HG03108 (cell line): ENCODE data around the gene DNAJC6.
A peak's percentile ranks its signal among the peaks of the same experiment; 100 is the strongest.
"Not testable (repeated sequence)": the region's sequence is repeated elsewhere in the genome, so short reads cannot be mapped to it uniquely, and the experiment has no call there.

Experiments used
- ATAC-seq: cut with Tn5 transposase; IDR thresholded peaks from one replicate; pipeline ENCODE4 v1.9.1; 2021; ENCODE audit warnings: moderate library complexity; ENCODE audit not compliant: unreplicated experiment

The DNAJC6 gene

DNA sequence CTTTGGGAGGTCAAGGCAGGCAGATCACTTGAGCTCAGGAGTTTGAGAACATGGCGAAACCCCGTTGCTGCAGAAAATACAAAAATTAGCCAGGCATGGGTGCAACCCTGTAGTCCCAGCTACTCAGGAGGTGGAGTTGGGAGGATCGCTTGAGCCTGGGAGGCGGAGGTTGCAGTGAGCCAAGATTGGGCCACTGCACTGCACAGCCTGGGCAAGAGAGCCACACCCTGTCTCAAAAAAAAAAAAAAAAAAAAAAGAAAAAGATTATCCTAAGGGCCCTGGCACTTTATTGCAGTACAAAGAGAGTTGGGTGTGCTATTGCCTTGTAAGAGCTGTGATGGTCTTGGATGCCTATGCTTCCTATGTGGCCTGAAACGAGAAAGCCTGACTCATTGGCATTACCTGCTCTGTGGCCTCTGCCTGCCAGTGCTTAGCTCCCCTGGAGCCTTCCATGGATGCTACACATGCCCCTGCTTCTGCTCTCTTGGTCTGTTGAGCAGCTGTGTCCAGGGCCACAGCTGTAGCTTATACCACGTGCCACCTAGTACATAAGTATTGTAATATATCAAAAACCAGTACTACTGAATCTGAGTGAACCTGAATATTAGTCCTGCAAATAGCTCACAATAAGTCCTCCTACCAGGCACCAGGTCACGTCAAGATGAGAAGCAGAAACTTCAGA, 45.8 kb downstream of the DNAJC6 start:
- no peak for ATAC-seq

DNA sequence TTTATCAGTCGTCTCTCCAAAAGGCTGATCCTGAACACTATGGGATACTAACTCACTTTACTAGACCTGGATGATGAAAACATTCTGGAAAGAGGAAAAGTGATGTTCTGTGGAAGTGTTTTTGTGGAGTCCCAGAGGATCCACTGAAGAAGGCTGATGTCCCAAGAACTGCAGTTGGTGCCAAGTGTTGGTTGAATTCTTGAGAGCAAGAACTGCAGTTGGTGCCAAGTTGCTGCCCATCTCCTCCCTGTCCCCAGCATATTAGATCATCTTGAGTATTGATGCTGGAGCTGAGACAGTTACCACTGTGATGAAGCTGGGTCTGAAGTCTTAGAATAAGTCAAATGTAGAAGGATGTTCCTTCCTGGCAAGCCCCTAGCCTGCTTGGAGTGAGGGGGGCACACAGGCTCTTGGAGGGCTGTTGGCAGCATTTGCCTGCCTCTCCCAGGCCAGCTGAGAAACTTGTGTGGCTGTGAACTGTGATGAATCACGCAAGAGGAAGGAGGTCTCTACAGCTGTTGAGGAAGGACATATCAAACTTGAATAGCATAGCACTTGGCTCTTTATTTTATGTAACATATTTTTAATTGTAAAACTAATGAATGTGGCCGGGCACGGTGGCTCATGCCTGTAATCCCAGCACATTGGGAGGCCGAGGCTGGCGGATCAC, 48.1 kb downstream of the DNAJC6 start:
- no peak for ATAC-seq

DNA sequence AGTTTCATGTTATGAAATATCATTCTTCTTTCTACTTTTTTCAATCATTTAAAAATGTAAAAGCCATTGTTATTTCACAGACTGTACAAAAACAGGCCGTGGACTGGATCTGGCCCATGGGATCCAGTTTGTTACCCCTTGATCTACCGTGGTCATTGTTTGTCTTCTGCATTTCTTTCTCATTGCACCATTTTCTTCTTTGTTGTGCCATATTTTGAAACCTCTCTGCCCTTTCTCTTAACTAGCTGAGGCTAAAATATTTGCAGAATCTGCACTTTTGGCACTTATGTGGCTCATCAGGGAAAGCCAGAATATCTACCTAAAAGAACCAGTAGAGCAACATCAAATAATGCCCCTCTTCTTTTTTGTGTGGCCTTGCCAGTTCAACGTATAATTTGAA, 50.5 kb downstream of the DNAJC6 start:
- ATAC-seq = no peak

DNA sequence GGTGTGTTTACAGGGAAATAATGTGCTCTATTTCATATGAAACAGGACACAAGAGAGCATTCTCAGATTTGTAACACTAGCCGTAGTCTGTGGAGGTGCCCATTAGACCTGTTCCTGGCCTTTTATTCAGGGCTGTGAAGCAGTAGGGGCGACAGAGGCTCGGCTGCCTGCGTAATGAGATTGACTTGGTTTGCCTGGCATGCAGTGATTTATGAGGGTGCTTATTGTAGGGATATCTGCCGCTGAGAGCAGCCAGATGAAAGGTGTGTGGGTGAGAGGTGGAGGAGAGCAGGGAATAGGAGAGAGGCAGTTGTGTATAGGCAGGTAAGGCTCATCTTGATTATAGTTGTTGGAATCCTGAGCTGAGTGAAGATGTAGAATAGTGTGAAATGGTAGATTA, 51.3 kb downstream of the DNAJC6 start:
- ATAC-seq = no peak

DNA sequence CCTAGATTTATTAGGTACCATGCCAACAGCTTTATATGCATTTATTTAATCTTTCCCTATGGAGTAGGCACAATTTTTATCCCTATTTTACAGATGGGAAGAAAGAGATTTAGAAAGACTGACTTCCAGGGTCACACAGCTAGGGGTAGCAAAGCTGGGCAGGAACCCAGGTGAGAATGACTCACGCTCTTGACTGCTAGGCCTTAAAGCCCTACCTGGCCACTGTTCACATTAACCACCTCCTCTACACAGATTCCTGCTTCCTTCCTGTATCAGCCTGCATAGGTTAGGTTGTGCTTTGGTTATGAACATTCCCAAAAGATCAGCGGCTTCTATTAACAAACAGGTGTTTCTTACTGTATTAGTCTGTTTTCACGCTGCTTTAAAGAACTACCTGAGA, 53.2 kb downstream of the DNAJC6 start:
- no peak for ATAC-seq

DNA sequence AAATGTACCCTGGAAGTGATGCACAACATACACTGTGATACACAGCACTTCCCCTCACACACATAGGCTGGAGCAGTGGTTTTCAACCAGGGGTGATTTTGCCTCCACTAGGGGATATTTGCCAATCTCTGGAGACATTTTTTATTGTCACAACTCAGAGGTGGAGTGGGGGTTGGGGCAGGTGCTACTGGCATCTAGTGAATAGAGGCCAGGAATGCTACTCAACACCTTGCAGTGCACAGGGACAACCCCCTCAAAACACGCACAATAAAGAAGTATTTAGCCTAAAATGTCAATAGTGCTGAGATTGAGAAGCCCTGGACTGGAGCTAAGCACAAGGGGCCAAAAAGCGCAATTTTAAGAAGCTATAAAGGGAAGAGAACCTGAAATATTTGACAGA, 54.1 kb downstream of the DNAJC6 start:
- no peak for ATAC-seq

DNA sequence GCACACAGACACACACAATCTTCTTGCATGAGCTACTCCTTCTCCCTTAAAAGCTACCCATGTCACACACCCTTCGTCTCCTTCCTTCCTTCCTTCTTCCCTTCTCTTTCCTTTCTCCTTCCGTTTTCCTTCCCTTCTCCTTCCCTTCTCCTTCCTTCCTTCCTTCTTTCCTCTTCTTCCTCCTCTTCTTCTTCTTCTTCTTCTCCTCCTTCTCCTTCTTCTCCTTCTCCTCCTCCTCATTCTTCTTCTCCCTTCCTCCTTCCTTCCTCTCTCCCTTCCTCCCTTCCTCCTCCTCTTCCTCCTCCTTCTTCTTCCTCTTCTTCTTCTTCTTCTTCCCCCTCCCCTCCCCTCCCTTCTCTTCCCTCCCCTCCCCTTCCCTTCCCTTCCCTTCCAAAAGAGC, 59.1 kb downstream of the DNAJC6 start:
- ATAC-seq = no peak

DNA sequence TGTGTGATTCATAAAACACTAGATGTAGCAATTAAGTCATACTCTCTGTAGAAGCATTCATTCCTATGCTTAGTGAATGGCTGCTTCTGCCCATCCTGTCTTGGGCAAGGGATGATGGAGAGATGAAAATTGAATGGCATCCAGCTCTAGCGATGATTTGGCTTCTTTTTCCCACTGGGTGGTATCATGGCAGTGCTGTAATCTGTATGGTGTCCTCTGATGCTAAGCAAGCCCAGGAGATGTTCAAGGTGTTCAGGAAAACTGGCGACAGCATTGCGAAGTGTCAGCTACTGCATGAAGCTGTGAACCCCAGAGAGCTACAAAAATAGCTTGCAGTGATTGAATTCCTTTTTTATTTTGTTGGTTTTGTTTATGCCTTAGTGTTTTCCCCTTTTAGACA, 62.2 kb downstream of the DNAJC6 start:
- ATAC-seq = no peak

DNA sequence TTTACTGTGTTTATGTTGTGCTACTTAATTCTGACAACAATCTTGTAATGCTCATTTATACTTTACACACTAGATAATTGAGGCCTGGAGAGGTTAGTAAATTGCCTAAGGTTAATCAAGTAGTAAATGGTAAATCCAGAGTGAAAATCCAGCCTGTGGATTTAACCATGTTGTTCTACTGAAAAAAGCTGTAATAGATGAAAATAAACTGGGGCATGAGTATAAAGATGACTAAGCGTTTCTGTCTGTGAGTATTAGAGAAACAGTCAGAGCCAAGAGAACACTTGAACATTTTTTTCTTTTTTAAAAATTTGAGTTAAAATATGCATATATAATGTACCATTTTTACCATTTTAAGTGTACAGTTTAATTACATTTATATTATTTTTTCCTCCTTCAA, 63.2 kb downstream of the DNAJC6 start:
- no peak for ATAC-seq

DNA sequence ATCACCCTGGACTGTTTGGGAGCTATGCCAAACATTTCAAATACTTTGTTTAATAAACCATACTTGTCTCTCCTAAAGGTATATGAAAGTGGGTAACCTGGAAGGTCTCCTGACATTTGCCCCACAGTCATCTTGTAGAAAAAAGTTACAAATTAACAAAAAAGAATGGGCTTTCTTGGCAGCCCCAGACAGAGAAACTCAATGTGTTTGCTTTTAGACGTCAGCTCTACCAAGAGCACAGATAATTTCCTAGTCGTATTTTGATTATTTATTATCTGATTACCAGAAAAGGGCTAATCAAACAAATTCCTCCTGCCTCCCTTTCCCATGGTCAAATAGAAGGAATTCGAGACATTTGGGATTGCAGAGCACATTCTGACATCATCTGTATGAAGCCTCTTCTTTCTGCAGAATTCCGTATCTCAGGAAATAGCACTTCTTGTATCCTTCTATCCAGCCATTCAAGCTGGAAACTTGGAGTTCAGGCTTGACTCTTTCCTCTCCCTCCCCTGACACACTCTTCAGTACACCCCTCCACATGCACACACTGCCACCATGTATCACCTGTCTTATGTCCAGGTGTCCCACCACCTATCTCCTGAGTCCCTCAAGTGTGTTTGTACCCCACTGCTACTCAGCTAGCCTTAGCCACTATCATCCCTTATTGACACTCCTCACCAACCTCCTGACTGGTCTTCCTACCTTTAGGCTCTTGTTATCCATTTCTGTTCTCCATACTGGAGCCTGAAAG, 68.3 kb downstream of the DNAJC6 start:
- ATAC-seq = no peak

DNA sequence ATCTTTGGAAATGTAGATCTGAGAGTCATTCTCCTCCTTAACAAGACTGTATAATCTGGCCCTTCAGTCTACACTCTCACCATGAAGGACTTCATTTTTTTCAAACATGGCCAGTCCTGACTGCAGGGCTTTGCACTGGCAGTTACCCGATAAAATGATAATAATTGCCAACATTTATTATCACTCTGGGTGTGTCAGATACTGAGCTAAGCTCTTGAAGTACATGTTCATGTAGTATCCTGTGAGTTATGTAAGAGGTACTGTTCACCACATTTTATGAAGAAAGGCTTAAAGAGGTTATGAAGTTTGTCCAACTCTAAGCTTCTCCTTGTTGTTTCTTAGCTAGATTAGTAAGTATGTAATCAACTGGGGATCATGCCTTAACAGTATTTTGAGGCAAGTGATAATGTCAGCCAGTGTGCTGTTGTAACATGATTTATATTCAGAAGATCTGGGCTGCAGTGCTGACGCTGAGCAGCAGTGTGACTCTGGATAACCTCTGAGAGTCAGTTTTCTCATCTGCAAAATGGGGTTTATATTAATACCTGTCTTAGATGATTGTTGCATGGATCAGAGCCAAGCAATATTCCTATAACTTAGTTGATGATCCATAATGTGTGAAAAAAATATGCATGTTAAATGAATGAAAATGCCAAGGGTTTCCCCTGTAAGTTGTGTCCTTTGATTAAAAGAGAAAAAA, 69.1 kb downstream of the DNAJC6 start:
- ATAC-seq = no peak

DNA sequence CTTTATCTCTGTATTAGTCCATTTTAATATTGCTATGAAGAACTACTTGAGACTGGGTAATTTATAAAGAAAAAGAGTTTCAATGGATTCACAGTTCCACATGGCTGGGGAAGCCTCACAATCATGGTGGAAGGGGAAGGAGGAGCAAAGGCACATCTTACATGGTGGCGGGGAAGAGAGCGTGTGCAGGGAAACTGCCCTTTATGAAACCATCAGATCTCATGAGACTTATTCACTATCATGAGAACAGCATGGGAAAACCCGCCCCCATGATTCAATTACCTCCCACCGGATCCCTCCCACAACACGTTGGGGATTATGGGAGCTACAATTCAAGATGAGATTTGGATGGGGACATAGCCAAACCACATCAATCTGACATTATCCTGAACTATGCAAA, 75.1 kb downstream of the DNAJC6 start:
- ATAC-seq = not testable (repeated sequence)

DNA sequence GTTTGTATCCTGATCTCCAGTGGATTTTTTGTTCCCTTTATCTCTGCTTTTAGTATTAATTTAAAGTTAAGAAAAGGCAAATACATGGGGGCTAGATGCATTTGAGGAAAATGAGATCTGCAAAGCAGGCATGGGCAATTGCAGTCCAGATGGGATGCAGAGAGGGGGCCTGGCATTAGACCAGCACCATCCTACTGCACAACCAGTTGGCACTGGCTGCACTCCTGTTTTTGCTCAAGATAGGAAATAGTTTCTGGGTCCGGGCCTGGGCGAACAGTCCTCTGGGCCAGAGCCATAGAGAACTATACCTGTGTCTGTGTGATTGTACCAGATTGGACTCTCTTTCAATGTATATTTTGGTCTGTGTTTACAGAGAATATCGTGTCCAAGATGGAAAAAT, 77.1 kb downstream of the DNAJC6 start:
- ATAC-seq = no peak

DNA sequence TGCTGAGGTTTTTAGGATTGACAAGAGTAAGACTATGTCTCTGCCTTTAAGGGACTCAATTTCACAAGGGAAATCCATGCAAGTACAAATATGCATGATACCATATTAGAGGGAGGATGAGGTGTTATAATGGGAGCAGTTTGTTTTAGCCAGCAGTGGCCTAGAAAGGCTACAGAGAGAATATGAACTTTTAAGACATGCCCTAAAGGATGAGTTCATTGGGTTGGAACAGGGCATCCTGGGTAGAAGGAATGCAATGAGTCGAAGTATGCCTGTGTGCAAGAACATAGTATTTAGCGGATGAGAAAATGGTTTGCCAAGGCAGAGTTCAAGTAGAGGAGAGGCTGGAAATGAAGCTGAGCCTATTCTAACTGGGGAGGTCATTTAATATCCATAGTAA, 78.5 kb downstream of the DNAJC6 start:
- ATAC-seq = no peak

DNA sequence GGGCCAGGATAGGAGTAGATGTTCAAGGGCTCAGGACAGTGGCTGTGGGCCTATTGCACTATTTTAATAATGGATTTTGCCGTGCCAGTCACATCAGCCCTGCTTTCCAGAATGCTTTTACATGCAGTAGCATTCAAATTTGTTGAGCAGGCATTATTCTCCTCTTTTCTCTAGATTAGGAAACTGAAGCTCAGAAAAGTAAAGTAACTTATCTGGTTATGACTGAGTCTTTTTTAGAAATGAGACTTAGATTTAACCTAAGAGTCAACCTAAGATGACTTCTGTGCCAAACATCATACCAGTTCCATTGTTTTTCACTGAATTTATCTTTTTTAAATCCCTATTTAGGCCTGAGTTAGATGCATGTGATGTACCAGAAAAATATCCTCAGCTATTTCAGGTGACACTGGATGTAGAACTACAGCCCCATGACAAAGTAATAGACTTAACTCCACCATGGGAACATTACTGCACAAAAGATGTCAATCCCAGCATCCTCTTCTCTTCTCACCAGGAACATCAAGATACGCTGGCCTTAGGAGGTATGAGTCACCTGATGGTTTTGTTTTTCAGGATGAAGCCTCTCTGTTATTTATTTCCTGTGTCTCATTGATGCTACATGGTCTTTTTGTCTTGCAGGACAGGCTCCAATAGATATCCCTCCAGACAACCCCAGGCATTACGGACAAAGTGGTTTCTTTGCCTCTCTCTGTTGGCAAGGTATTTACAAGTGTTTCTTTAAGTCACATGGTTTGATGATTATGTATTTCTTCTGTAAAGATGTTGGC, 79.8 kb downstream of the DNAJC6 start:
- no peak for ATAC-seq

DNA sequence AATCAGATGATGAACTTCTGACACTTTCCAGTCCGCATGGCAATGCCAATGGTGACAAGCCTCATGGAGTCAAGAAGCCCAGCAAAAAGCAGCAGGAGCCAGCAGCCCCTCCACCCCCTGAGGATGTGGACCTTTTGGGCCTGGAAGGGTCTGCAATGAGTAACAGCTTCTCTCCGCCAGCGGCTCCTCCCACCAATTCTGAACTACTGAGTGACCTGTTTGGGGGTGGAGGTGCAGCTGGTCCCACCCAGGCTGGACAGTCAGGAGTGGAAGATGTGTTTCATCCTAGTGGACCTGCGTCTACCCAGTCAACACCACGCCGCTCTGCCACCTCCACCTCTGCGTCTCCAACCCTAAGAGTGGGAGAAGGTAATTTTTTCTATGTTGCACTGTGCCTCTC, 83.2 kb downstream of the DNAJC6 start:
- no peak for ATAC-seq

DNA sequence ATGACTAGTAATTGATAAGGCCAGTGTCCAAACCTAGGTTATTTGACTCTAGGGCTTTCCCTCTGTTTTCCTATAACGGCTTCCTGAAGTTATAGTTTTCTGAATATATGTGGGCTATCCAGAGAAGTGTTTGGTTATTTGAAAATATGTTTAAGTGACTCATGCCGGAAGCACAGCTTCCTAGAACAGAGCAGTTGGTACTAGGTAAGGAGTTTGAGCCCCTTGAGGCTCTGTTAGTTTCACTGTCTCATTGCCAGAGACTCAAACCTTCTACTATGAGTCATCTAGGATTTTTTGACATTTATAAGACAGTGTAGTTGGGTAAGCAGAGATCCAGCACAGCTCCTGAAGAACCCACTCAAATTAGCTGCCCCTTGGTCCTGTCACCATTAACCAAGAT, 84.0 kb downstream of the DNAJC6 start:
- peak; percentile 97 for ATAC-seq

DNA sequence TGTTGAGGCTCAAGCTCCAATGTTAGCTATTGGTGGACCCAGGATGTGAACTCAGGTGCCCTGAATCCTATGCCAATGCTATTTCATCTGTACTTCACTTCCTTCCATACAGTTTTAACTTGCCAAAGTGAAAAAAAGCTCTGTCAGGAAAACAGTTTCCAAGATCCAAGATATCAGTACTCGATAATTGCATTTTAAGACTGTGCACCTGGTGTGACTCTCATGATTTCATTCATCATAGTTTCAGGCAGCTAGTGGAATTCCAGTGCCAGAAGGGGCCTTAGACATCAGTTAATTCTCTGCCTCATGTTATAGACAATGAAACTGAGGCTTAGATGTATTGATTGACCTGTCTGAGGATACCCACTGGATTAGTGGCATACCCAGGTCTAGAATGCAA, 84.6 kb downstream of the DNAJC6 start:
- no peak for ATAC-seq

DNA sequence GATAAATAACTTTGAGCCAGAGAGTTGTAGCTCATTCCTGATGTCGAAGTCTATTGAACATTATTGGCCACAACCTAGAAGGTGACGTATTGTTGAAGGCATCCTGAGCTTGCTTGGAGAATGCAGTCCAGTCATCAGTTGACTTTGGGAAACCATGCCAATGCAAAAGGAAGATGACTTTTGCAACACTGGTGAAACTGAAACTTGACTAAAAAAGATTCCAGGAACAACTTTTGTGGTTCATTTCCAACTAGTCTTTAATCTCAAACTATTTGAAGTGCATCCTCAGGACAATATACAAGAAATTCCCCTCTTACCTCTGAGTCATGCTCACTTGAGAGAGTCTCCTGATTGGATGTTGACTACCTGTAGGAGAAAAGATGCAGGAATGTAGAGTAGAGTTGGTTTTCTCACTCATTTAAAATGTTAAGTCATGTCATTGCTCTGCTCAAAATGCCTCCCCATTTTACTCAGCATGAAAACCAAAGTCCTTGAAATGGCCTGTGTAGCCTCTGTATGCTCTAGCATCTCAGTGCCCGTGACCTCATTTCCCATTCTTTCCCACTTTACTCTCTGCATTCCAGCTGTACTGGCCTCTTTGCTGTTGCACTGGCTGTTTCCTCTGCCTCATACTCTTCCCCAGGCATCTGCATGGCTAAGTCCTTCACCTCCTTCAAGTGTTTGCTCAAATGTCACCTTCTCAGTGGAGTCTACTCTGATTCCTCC, 86.7 kb downstream of the DNAJC6 start:
- no peak for ATAC-seq

DNA sequence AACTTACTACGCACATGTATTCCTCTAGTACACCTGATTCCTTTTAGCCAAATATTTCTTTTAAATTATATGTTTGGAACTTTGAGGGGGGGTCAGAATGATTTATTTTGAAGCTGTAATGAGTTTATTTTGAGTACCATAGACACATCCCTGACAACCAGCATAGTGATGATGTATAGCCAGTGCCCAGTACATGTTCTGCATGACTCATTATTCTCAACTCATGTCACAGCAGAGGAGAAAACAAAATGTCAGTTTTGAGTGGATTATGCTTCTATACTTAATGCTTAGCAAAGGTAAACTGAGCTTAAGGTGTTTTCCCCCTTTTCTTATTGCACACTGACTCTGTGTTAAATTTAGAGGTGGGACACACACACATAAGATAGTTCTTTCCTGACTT, 88.7 kb downstream of the DNAJC6 start:
- no peak for ATAC-seq
